ENCODE measurements around the gene RFX3. TPM values are rescaled to one million over a fixed set of nuclear protein-coding genes. Genes with fewer than 3 reads are reported as not detected.

The RFX3 gene
- total RNA-seq, 1 experiment from 2014 or later = 7.4 TPM

GRCh38 chr9:3441197-3441816 lies 84.5 kb downstream of the RFX3 start:
- Histone ChIP-seq H3K27me3 (replicated peaks; ENCODE audit: insufficient read depth, low read depth, low read length, poor library complexity) (no peaks in the 10 kb centered on the region), H3K36me3 (ENCODE audit: insufficient read depth, low read length, poor library complexity, severe bottlenecking) (no peaks in the 10 kb centered on the region), H3K4me1 (ENCODE audit: insufficient read depth, low read length, poor library complexity, severe bottlenecking) (peaks cover 4% of the 10 kb centered on the region), H3K27ac (ENCODE audit: low read depth, low read length, poor library complexity, severe bottlenecking) (no peak overlapping the region), H3K9me3 (ENCODE audit: low read depth, low read length, poor library complexity, severe bottlenecking) (no peaks in the 10 kb centered on the region), H3K4me3 (ENCODE audit: low read depth, low read length, poor library complexity, severe bottlenecking) (no peak overlapping the region)
- ChIA-PET CTCF (interaction anchor here (0.5 to 1.6 kb wide), 6 partner anchors 110 to 1598 kb away, joined by 3 to 29 read pairs (median 4); no protein-coding TSS in a partner anchor), POLR2A (ENCODE audit: low non-redundant PET) (interaction anchor here (0.7 kb wide), 1 partner anchor 1230 kb away, joined by 3 read pairs; no protein-coding TSS in a partner anchor)
- BruUV-seq (replicated peaks) = no TSS peak
- intact Hi-C loops (cut with micrococcal nuclease; ENCODE audit: unreplicated experiment) = loop anchor here (1.0 to 5.0 kb wide), 2 partner anchors 201 to 569 kb away; no protein-coding TSS in a partner anchor
- TF ChIP-seq EZH2 (IDR thresholded peaks at IDR 0.05; ENCODE audit: borderline replicate concordance, low read depth, low read length, poor library complexity, severe bottlenecking) (no peak), CTCF (conservative IDR thresholded peaks at IDR 0.05; ENCODE audit: low read depth, low read length) (peak; percentile 82)
- DNase-seq (ENCODE audit: low spot score) = peak; percentile 76

GRCh38 chr9:3436629-3437420 lies 89.0 kb downstream of the RFX3 start:
- ChIA-PET CTCF (no interaction called here), POLR2A (ENCODE audit: low non-redundant PET) (no interaction called here)
- DNase-seq (ENCODE audit: low spot score) = peak; percentile 62
- BruUV-seq (replicated peaks) = no TSS peak
- Histone ChIP-seq H3K4me1 (ENCODE audit: insufficient read depth, low read length, poor library complexity, severe bottlenecking) (peaks cover 4% of the 10 kb centered on the region), H3K4me3 (ENCODE audit: low read depth, low read length, poor library complexity, severe bottlenecking) (no peak overlapping the region), H3K27me3 (replicated peaks; ENCODE audit: insufficient read depth, low read depth, low read length, poor library complexity) (no peaks in the 10 kb centered on the region), H3K36me3 (ENCODE audit: insufficient read depth, low read length, poor library complexity, severe bottlenecking) (no peaks in the 10 kb centered on the region), H3K27ac (ENCODE audit: low read depth, low read length, poor library complexity, severe bottlenecking) (no peak overlapping the region), H3K9me3 (ENCODE audit: low read depth, low read length, poor library complexity, severe bottlenecking) (no peaks in the 10 kb centered on the region)
- intact Hi-C loops (cut with micrococcal nuclease; ENCODE audit: unreplicated experiment) = no loop called here
- TF ChIP-seq CTCF (conservative IDR thresholded peaks at IDR 0.05; ENCODE audit: low read depth, low read length) = no peak

- CTCF ChIA-PET = no interaction called here
- Histone ChIP-seq H3K36me3 (ENCODE audit: insufficient read depth, low read length, poor library complexity, severe bottlenecking) (no peaks in the 10 kb centered on the region), H3K9me3 (ENCODE audit: low read depth, low read length, poor library complexity, severe bottlenecking) (no peaks in the 10 kb centered on the region), H3K4me1 (ENCODE audit: insufficient read depth, low read length, poor library complexity, severe bottlenecking) (peaks cover 4% of the 10 kb centered on the region), H3K27me3 (replicated peaks; ENCODE audit: insufficient read depth, low read depth, low read length, poor library complexity) (no peaks in the 10 kb centered on the region), H3K4me3 (ENCODE audit: low read depth, low read length, poor library complexity, severe bottlenecking) (no peak overlapping the region), H3K27ac (ENCODE audit: low read depth, low read length, poor library complexity, severe bottlenecking) (no peak overlapping the region)
- TF ChIP-seq CTCF (conservative IDR thresholded peaks at IDR 0.05; ENCODE audit: low read depth, low read length) (no peak), EZH2 (IDR thresholded peaks at IDR 0.05; ENCODE audit: borderline replicate concordance, low read depth, low read length, poor library complexity, severe bottlenecking) (no peak)
- intact Hi-C loops (cut with micrococcal nuclease; ENCODE audit: unreplicated experiment) = no loop called here
- no TSS peak for BruUV-seq (replicated peaks)
- DNase-seq (ENCODE audit: low spot score) = no peak
- POLR2A ChIA-PET (ENCODE audit: low non-redundant PET) = no interaction called here
Measured at GRCh38 chr9:3435732-3436131, 90.1 kb downstream of the RFX3 start.
